Motor neuron (in vitro differentiated cells): ENCODE results near the gene IFNE. TPM values are rescaled to one million over a fixed set of nuclear protein-coding genes. Genes with fewer than 3 reads are reported as not detected.

Experiments
- ATAC-seq, 8 experiments: fragments of 200-7000 bp; cut with Tn5 transposase; replicated peaks in 6 of 8; 2 replicates each; pipeline ENCODE4 v1.8.0; 2021; ENCODE audit warnings: mild to moderate bottlenecking in 8 of 8, moderate library complexity in 8 of 8
- H3K27ac ChIP-seq, 2 donors: fragments of 250-450 bp; sonication (Bioruptor Pico); 2 replicates each; pipeline ENCODE4 v1.9.0; 2021; ENCODE audit warnings: antibody characterized with exemption in 2 of 2, mild to moderate bottlenecking in 2 of 2, moderate library complexity in 1 of 2
- H3K4me1 ChIP-seq, 2 donors: fragments of 250-450 bp; sonication (Bioruptor Pico); replicated peaks in 1 of 2; 2 replicates each; pipeline ENCODE4 v1.6.1; 2021; ENCODE audit warnings: antibody characterized with exemption in 2 of 2, mild to moderate bottlenecking in 2 of 2, moderate library complexity in 1 of 2
- H3K4me3 ChIP-seq, 5 donors: fragments of 250-450 bp; sonication (Bioruptor Pico); 2 replicates each; pipeline ENCODE4 v1.9.0; 2021; ENCODE audit warnings: antibody characterized with exemption in 5 of 5, mild to moderate bottlenecking in 5 of 5, moderate library complexity in 4 of 5
- WGBS, 10 experiments: fragments of 450-650 bp; shearing (Covaris generic); methylation state at CpG; one replicate each; pipeline ENCODE4 v1.0.0; 2022; 5-methylcytosine and 5-hydroxymethylcytosine counted together
- in situ Hi-C, 9 experiments: fragments of 400-800 bp; cut with MboI; loops; one replicate each; pipeline ENCODE4 v1.15.0; 2021; ENCODE audit warnings: low sequenced_read_pairs in 9 of 9, low pct_unique_long_range_greater_than_20kb in 2 of 9; ENCODE audit not compliant: unreplicated experiment in 9 of 9
- total RNA-seq, 8 experiments: library from RNA; unstranded; fragments of 300-600 nt; gene quantifications; 2 replicates each; pipeline versions ENCODE4 v1.2.3 to v1.2.4, GENCODE V29; 2022

IFNE gene
- total RNA-seq, 8 experiments from 2014 or later = 1.2 TPM; not detected in 7

GRCh38 chr9:21513431-21513830 lies 31.3 kb upstream of the IFNE start:
- Histone ChIP-seq H3K4me1 (no peaks in the 10 kb centered on the region), H3K4me3 (no peak overlapping the region), H3K27ac (no peak overlapping the region)
- in situ Hi-C loops = loop anchor here in 1 of 9 experiments (25.0 kb wide), 1 partner anchor 249 kb away; no protein-coding TSS in a partner anchor
- ATAC-seq = no peak
- 80 to 100% (median 94%) methylated on average over 1 of the region's 1 CpG; no CpG with 5 or more reads in 2 of the 10 experiments for WGBS, 10 experiments

- 29 to 91% (median 55%) methylated on average over 1 of the region's 1 CpG; no CpG with 5 or more reads in 3 of the 10 experiments for WGBS, 10 experiments
- Histone ChIP-seq H3K4me1 (no peaks in the 10 kb centered on the region), H3K4me3 (no peak overlapping the region), H3K27ac (no peak overlapping the region)
- ATAC-seq = no peak
- in situ Hi-C loops = loop anchor here in 1 of 9 experiments (25.0 kb wide), 1 partner anchor 251 kb away; no protein-coding TSS in a partner anchor
Observed at GRCh38 chr9:21510806-21511205, 28.7 kb upstream of the IFNE start.

- in situ Hi-C loops = loop anchor here in 1 of 9 experiments (25.0 kb wide), 1 partner anchor 255 kb away; no protein-coding TSS in a partner anchor
Observed at GRCh38 chr9:21507483-21507790, 25.3 kb upstream of the IFNE start.

GRCh38 chr9:21506626-21507482 lies 24.7 kb upstream of the IFNE start:
- ATAC-seq = peak in 2 of 8 experiments; percentile 65 to 80
- Histone ChIP-seq H3K27ac (no peak overlapping the region), H3K4me1 (no peaks in the 10 kb centered on the region), H3K4me3 (no peak overlapping the region)
- 50 to 88% (median 76%) methylated on average over 3 to 4 of the region's 4 CpGs for WGBS, 10 experiments
- in situ Hi-C loops = loop anchor here in 1 of 9 experiments (25.0 kb wide), 1 partner anchor 255 kb away; no protein-coding TSS in a partner anchor

More at GRCh38 chr9:21507483-21507790, 25.3 kb upstream of the IFNE start:
- no peak for ATAC-seq
- no peak overlapping the region for H3K4me3 ChIP-seq
- WGBS, 10 experiments = 85 to 100% (median 96%) methylated on average over 1 to 3 of the region's 3 CpGs; no CpG with 5 or more reads in 2 of the 10 experiments
- no peaks in the 10 kb centered on the region for H3K4me1 ChIP-seq
- H3K27ac ChIP-seq = no peak overlapping the region

- Histone ChIP-seq H3K27ac (no peak overlapping the region), H3K4me1 (no peaks in the 10 kb centered on the region), H3K4me3 (no peak overlapping the region)
- no peak for ATAC-seq
- in situ Hi-C loops = loop anchor here in 1 of 9 experiments (25.0 kb wide), 1 partner anchor 257 kb away; no protein-coding TSS in a partner anchor
- 55 to 93% (median 84%) methylated on average over 3 to 10 of the region's 10 CpGs; no CpG with 5 or more reads in 1 of the 10 experiments for WGBS, 10 experiments
Observed at GRCh38 chr9:21505425-21506179, 23.5 kb upstream of the IFNE start.

- no peak overlapping the region for H3K4me3 ChIP-seq
- no peak overlapping the region for H3K27ac ChIP-seq
- no peaks in the 10 kb centered on the region for H3K4me1 ChIP-seq
- ATAC-seq = no peak
- in situ Hi-C loops = loop anchor here in 1 of 9 experiments (25.0 kb wide), 1 partner anchor 257 kb away; no protein-coding TSS in a partner anchor
Observed at GRCh38 chr9:21504894-21505293, 22.8 kb upstream of the IFNE start.

GRCh38 chr9:21504113-21504512 lies 22.0 kb upstream of the IFNE start:
- no peak overlapping the region for H3K27ac ChIP-seq
- 0 to 100% (median 75%) methylated on average over 1 to 2 of the region's 2 CpGs; no CpG with 5 or more reads in 3 of the 10 experiments for WGBS, 10 experiments
- no peak overlapping the region for H3K4me3 ChIP-seq
- H3K4me1 ChIP-seq = no peaks in the 10 kb centered on the region
- no peak for ATAC-seq
- in situ Hi-C loops = loop anchor here in 1 of 9 experiments (25.0 kb wide), 1 partner anchor 258 kb away; no protein-coding TSS in a partner anchor

- ATAC-seq = no peak
- Histone ChIP-seq H3K4me3 (no peak overlapping the region), H3K27ac (no peak overlapping the region), H3K4me1 (no peaks in the 10 kb centered on the region)
- 11 to 100% (median 67%) methylated on average over 1 of the region's 1 CpG; no CpG with 5 or more reads in 1 of the 10 experiments for WGBS, 10 experiments
- in situ Hi-C loops = loop anchor here in 1 of 9 experiments (25.0 kb wide), 1 partner anchor 260 kb away; no protein-coding TSS in a partner anchor
Observed at GRCh38 chr9:21502586-21502985, 20.5 kb upstream of the IFNE start.

GRCh38 chr9:21499912-21500311 lies 17.8 kb upstream of the IFNE start:
- WGBS, 10 experiments = 57 to 100% (median 93%) methylated on average over 1 to 5 of the region's 5 CpGs
- no peak overlapping the region for H3K27ac ChIP-seq
- H3K4me1 ChIP-seq = no peaks in the 10 kb centered on the region
- in situ Hi-C loops = loop anchor here in 1 of 9 experiments (25.0 kb wide), 1 partner anchor 262 kb away; no protein-coding TSS in a partner anchor
- H3K4me3 ChIP-seq = no peak overlapping the region
- ATAC-seq = no peak

GRCh38 chr9:21491756-21492155 lies 9.6 kb upstream of the IFNE start:
- in situ Hi-C loops = no loop called here
- no peak for ATAC-seq
- no peak overlapping the region for H3K4me3 ChIP-seq
- H3K4me1 ChIP-seq = no peaks in the 10 kb centered on the region
- WGBS, 10 experiments = 0 to 100% (median 37%) methylated on average over 1 of the region's 1 CpG; no CpG with 5 or more reads in 2 of the 10 experiments
- no peak overlapping the region for H3K27ac ChIP-seq

GRCh38 chr9:21481470-21482056 lies 550 bp downstream of the IFNE start:
- Histone ChIP-seq H3K4me1 (no peaks in the 10 kb centered on the region), H3K4me3 (no peak overlapping the region), H3K27ac (no peak overlapping the region)
- 30 to 100% (median 60%) methylated on average over 1 of the region's 1 CpG; no CpG with 5 or more reads in 1 of the 10 experiments for WGBS, 10 experiments
- peak in 1 of 8 experiments; percentile 50 for ATAC-seq
- in situ Hi-C loops = no loop called here

GRCh38 chr9:21479152-21479702 lies 2.9 kb downstream of the IFNE start:
- Histone ChIP-seq H3K27ac (no peak overlapping the region), H3K4me1 (no peaks in the 10 kb centered on the region), H3K4me3 (no peak overlapping the region)
- ATAC-seq = no peak
- 40 to 89% (median 79%) methylated on average over 2 to 6 of the region's 8 CpGs for WGBS, 10 experiments
- in situ Hi-C loops = no loop called here
